Measurements from ENCODE around the gene CXorf66. TPM values are rescaled to one million over a fixed set of nuclear protein-coding genes. Genes with fewer than 3 reads are reported as not detected.

Gene CXorf66
- total RNA-seq, 4 donors from 2014 or later, result not detected

- no peak overlapping the region for H3K4me3 ChIP-seq (ENCODE audit: low read depth, poor library complexity, severe bottlenecking)
- WGBS, 2 donors, result 65 to 77% methylated on average over 3 of the region's 3 CpGs
- intact Hi-C loops (cut with DNase I; ENCODE audit: low total_unique reads), result no loop called here
- DNase-seq (ENCODE audit: low spot score in 2 of 2), result no peak
- TF ChIP-seq POLR2A (IDR thresholded peaks at IDR 0.05) (no peak), CTCF (IDR thresholded peaks at IDR 0.05) (no peak)
These were observed 20.2 kb downstream of the CXorf66 start for GRCh38 chrX:139945075-139945474.

- no peak overlapping the region for H3K4me3 ChIP-seq (ENCODE audit: low read depth, poor library complexity, severe bottlenecking)
- DNase-seq (ENCODE audit: low spot score in 2 of 2), result no peak
- no peak for TF ChIP-seq CTCF (IDR thresholded peaks at IDR 0.05)
- no peak for TF ChIP-seq POLR2A (IDR thresholded peaks at IDR 0.05)
- intact Hi-C loops (cut with DNase I; ENCODE audit: low total_unique reads), result no loop called here
These were observed 29.1 kb downstream of the CXorf66 start for GRCh38 chrX:139936259-139936658.

- intact Hi-C loops (cut with DNase I; ENCODE audit: low total_unique reads), result no loop called here
- DNase-seq (ENCODE audit: low spot score in 2 of 2), result no peak
- 65 to 74% methylated on average over 15 of the region's 15 CpGs for WGBS, 2 donors
- no peak overlapping the region for H3K4me3 ChIP-seq (ENCODE audit: low read depth, poor library complexity, severe bottlenecking)
- TF ChIP-seq CTCF (IDR thresholded peaks at IDR 0.05) (no peak), POLR2A (IDR thresholded peaks at IDR 0.05) (no peak)
These were observed 31.4 kb downstream of the CXorf66 start for GRCh38 chrX:139933904-139934303.

GRCh38 chrX:139932901-139933796 lies 32.2 kb downstream of the CXorf66 start, which contains the start of gene ATP11C:
TSS of gene ATP11C (minus strand) at chrX:139933053. CDS start at chrX:139932042, 1,011 bp downstream.
- peak within 1 kb of the TSS; percentile 73 for H3K4me3 ChIP-seq (ENCODE audit: low read depth, poor library complexity, severe bottlenecking)
- TF ChIP-seq POLR2A (IDR thresholded peaks at IDR 0.05) (no peak), CTCF (IDR thresholded peaks at IDR 0.05) (no peak)
- DNase-seq (ENCODE audit: low spot score in 2 of 2), result peak; percentile 71 to 96
- intact Hi-C loops (cut with DNase I; ENCODE audit: low total_unique reads), result no loop called here
- WGBS, 2 donors, result 0 to 20% methylated on average over 44 to 52 of the region's 52 CpGs

GRCh38 chrX:139932073-139932900 lies 33.0 kb downstream of the CXorf66 start:
- H3K4me3 ChIP-seq (ENCODE audit: low read depth, poor library complexity, severe bottlenecking), result peak overlapping the region; percentile 73
- DNase-seq (ENCODE audit: low spot score in 2 of 2), result peak; percentile 14 to 87
- WGBS, 2 donors, result 23% methylated on average over 49 of the region's 109 CpGs; no CpG with 5 or more reads in 1 of the 2 donors
- no peak for TF ChIP-seq CTCF (IDR thresholded peaks at IDR 0.05)
- TF ChIP-seq POLR2A (IDR thresholded peaks at IDR 0.05), result no peak
- intact Hi-C loops (cut with DNase I; ENCODE audit: low total_unique reads), result no loop called here
